Peyer's patch (tissue), 4 donors: ENCODE measurements around the gene TES.

ENCODE experiments used
- CTCF ChIP-seq, 6 experiments: fragments of 450-650 bp in 4 of 6; fragments of 200-600 bp in 2 of 6; sonication (generic) in 1 of 6; IDR thresholded peaks; one replicate each; pipeline ENCODE4 v1.5.1; 2017 to 2019; ENCODE audit warnings: antibody characterized with exemption in 6 of 6, mild to moderate bottlenecking in 3 of 6, moderate library complexity in 1 of 6
- POLR2A ChIP-seq, 2 donors: fragments of 450-650 bp; IDR thresholded peaks; one replicate each; pipeline ENCODE4 v1.5.1; 2017; ENCODE audit warnings: antibody characterized with exemption in 2 of 2, mild to moderate bottlenecking in 2 of 2, moderate library complexity in 2 of 2

GRCh38 chr7:116269466-116269865 lies 59.1 kb downstream of the TES start:
- no peak for TF ChIP-seq CTCF (IDR thresholded peaks at IDR 0.05)
- TF ChIP-seq POLR2A (IDR thresholded peaks at IDR 0.05) = no peak
